Lung (tissue), 12 donors: ENCODE measurements around the gene NDUFB2. TPM values are rescaled to one million over a fixed set of nuclear protein-coding genes. Genes with fewer than 3 reads are reported as not detected.

Source experiments
- ATAC-seq: fragments of 200-7000 bp; cut with Tn5 transposase; one replicate; pipeline ENCODE4 v1.9.1; 2020; ENCODE audit warnings: moderate number of reproducible peaks; ENCODE audit not compliant: insufficient read depth, low FRiP score
- DNase-seq, 3 donors: peaks; one replicate each; pipeline ENCODE4 v3.0.0-alpha.2; 2013 to 2017
- H3K27ac ChIP-seq, 2 donors: one replicate each; pipeline ENCODE4 v1.5.1; 2013; ENCODE audit warnings: mild to moderate bottlenecking in 2 of 2, moderate library complexity in 2 of 2, control low read depth in 1 of 2, inconsistent platforms in 1 of 2, low read depth in 1 of 2, low read length in 1 of 2
- H3K27me3 ChIP-seq, 3 donors: one replicate each; pipeline ENCODE4 v1.5.1; 2013; ENCODE audit warnings: low read length in 2 of 3; ENCODE audit not compliant: control insufficient read depth in 3 of 3, insufficient read depth in 3 of 3
- H3K36me3 ChIP-seq, 4 donors: one replicate each; pipeline ENCODE4 v1.5.1; 2013; ENCODE audit warnings: low read length in 4 of 4, mild to moderate bottlenecking in 1 of 4, moderate library complexity in 1 of 4; ENCODE audit not compliant: control insufficient read depth in 4 of 4, insufficient read depth in 4 of 4
- H3K4me1 ChIP-seq, 5 donors: one replicate each; pipeline ENCODE4 v1.5.1; 2013; ENCODE audit warnings: low read length in 5 of 5, mild to moderate bottlenecking in 2 of 5, moderate library complexity in 1 of 5; ENCODE audit not compliant: control insufficient read depth in 5 of 5, insufficient read depth in 5 of 5
- H3K4me3 ChIP-seq: one replicate; pipeline ENCODE4 v1.5.1; 2013; ENCODE audit warnings: mild to moderate bottlenecking, control low read depth, moderate library complexity
- H3K9ac ChIP-seq, 2 donors: one replicate each; pipeline ENCODE4 v1.5.1; 2013; ENCODE audit warnings: low read length in 2 of 2, control low read depth in 1 of 2; ENCODE audit not compliant: insufficient read depth in 1 of 2
- H3K9me3 ChIP-seq, 4 donors: one replicate each; pipeline ENCODE4 v1.5.1; 2013; ENCODE audit warnings: low read length in 3 of 4, mild to moderate bottlenecking in 1 of 4, moderate library complexity in 1 of 4; ENCODE audit not compliant: control insufficient read depth in 4 of 4, insufficient read depth in 3 of 4
- WGBS, 2 donors: extraction: QIAGEN DNeasy Blood & Tissue Kit; methylation state at CpG; one replicate each; pipeline ENCODE4 v1.1.7; 2013; 5-methylcytosine and 5-hydroxymethylcytosine counted together
- polyA plus RNA-seq, 2 donors: library from polyadenylated mRNA; stranded (reverse); fragments of 200-250 nt; gene quantifications; one replicate each; pipeline ENCODE4 v1.2.1, GENCODE V29; 2013
- total RNA-seq, 2 donors: library from RNA; depleted of rRNA in 1 of 2; stranded (reverse); fragments of >200 nt in 1 of 2; gene quantifications; one replicate each; pipeline ENCODE4 v1.2.1, GENCODE V29; 2014 to 2021
- TF ChIP-seq, protein P1 (sequence below): IDR thresholded peaks from 2 replicates; pipeline ENCODE4 v1.5.1; 2012; ENCODE audit warnings: mild to moderate bottlenecking; ENCODE audit errors: control extremely low read depth, extremely low read depth
- donor health status: control.
- donor health status: control.
- donor health status: Bipolar disorder and iron deficiency.
- donor health status: healthy.
- donor health status: DM: yes; HTN: yes; CAD: no.

Gene NDUFB2
- total and polyA plus RNA-seq, 4 donors: 52.3 to 327 (median 190) TPM

DNA sequence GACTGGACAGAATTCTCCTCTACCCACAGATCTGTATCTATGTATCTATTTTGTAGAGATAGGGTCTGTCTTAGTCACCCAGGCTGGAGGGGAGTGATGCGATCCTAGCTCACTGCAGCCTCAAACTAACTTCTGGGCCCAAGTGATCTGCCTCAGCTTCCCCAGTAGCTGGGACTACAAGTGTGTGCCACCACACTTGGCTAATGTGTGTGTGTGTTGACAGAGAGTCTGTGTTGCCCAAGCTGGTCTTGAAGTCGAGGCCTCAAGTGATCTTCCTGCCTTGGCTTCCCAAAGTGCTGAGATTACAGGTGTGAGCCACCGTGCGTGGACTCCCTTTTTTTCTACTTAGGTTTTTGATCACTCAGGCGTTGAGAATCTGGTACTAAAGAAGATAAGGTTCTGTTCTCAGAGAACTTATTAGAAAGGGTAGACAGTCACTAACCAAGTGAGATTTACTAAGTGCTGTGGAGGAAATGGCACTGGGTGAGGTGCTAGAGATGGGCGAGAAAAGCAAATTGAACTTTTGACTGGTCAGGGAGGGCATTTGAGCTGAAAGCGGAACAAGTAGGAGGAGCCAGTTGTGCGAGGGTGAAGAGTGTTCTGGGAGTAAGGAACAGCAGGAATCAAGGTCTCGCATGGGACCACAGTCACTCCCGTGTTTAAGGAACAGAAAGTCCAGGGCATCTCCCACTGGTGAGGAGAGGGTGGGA, 18.0 kb downstream of the NDUFB2 start:
- H3K27ac ChIP-seq: no peak overlapping the region
- no peak overlapping the region for H3K9ac ChIP-seq
- H3K4me1 ChIP-seq: peaks cover 0 to 2% (median 0%) of the 10 kb centered on the region in 5 donors
- no peak overlapping the region for H3K4me3 ChIP-seq
- H3K27me3 ChIP-seq: no peaks in the 10 kb centered on the region
- no peak for ATAC-seq
- peaks cover 0 to 2% (median 0%) of the 10 kb centered on the region in 4 donors for H3K9me3 ChIP-seq
- TF ChIP-seq, protein P1, sequence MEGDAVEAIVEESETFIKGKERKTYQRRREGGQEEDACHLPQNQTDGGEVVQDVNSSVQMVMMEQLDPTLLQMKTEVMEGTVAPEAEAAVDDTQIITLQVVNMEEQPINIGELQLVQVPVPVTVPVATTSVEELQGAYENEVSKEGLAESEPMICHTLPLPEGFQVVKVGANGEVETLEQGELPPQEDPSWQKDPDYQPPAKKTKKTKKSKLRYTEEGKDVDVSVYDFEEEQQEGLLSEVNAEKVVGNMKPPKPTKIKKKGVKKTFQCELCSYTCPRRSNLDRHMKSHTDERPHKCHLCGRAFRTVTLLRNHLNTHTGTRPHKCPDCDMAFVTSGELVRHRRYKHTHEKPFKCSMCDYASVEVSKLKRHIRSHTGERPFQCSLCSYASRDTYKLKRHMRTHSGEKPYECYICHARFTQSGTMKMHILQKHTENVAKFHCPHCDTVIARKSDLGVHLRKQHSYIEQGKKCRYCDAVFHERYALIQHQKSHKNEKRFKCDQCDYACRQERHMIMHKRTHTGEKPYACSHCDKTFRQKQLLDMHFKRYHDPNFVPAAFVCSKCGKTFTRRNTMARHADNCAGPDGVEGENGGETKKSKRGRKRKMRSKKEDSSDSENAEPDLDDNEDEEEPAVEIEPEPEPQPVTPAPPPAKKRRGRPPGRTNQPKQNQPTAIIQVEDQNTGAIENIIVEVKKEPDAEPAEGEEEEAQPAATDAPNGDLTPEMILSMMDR: no peak
- 91 to 92% methylated on average over 10 of the region's 10 CpGs for WGBS, 2 donors
- H3K36me3 ChIP-seq: peaks cover 0 to 3% (median 0%) of the 10 kb centered on the region in 4 donors
- DNase-seq: no peak

DNA sequence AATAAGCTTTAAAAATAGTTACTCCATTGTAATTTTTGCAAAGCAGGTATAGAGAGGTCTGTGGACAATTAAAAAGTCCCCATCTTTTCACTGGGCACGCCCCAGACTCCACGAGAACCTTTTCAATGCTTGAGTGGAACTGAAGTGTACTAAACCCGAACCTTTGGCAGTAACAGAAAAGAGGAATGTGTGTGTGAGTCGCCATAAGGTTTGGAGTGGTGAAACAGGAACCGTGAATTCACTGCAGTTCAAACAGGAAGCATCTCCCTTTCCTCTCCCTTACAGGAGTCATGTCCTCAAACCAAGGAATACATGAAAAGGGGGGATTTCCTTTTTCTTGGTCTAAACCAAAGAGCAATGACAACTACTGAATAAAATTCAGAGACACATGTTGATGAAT, 23.2 kb downstream of the NDUFB2 start:
- TF ChIP-seq, protein P1: no peak
- H3K4me1 ChIP-seq: peaks cover 0 to 4% (median 0%) of the 10 kb centered on the region in 5 donors
- no peak overlapping the region for H3K4me3 ChIP-seq
- no peaks in the 10 kb centered on the region for H3K9me3 ChIP-seq
- ATAC-seq: peak; percentile 83
- H3K9ac ChIP-seq: no peak overlapping the region
- no peak overlapping the region for H3K27ac ChIP-seq
- DNase-seq: peak; percentile 16 to 70 (median 21)
- H3K36me3 ChIP-seq: no peaks in the 10 kb centered on the region
- no peaks in the 10 kb centered on the region for H3K27me3 ChIP-seq
- WGBS, 2 donors: 20 to 31% methylated on average over 5 of the region's 5 CpGs

DNA sequence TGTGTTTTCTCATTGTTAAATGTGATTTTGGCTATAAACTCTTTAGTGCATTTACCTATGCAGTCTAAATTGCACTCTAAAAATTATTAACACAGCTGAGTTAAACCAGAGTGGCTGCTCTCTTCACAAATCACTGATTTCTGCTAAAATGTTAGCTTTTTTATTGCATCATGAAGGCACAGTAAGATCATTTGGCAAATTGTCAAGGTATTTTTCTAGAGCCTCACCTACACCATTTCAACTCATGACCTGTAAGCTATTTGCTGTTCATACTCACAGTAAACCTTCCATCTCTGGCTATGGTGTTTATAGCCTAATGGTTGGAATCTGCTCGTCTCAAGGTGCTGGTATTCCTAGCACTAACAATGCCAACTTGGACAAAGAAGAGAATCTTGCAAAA, 25.7 kb downstream of the NDUFB2 start:
- H3K4me1 ChIP-seq: peaks cover 0 to 4% (median 0%) of the 10 kb centered on the region in 5 donors
- peaks cover 0 to 10% (median 3%) of the 10 kb centered on the region in 4 donors for H3K36me3 ChIP-seq
- H3K4me3 ChIP-seq: no peak overlapping the region
- TF ChIP-seq, protein P1: no peak
- no peak overlapping the region for H3K27ac ChIP-seq
- peak in 2 of 3 donors; percentile 4 to 43 for DNase-seq
- no peaks in the 10 kb centered on the region for H3K9me3 ChIP-seq
- ATAC-seq: peak; percentile 38
- 84 to 87% methylated on average over 1 of the region's 1 CpG for WGBS, 2 donors
- H3K27me3 ChIP-seq: no peaks in the 10 kb centered on the region
- H3K9ac ChIP-seq: no peak overlapping the region

DNA sequence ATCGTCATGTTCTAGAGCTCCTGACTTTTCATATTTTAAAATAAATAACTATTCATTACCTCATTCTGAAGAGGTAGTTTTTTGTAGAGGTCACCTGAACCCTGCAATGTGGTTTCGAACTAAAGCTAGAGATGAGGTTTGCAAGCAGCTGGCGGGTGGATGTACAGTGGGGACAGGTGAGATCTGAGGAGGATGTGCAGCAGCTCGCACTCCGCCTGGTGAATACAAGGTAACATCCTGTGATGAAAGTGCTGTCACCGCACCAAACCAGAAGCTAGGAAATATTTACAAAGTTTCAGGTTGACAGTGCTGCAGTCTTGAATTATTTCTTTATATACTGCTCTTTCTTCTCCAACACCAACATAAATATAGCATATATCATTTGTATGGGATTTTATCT, 26.5 kb downstream of the NDUFB2 start:
- TF ChIP-seq, protein P1: no peak
- DNase-seq (no peak), ATAC-seq (no peak)
- Histone ChIP-seq H3K27ac (no peak overlapping the region), H3K4me3 (no peak overlapping the region), H3K9me3 (no peaks in the 10 kb centered on the region), H3K4me1 (peaks cover 0 to 4% (median 0%) of the 10 kb centered on the region in 5 donors), H3K27me3 (no peaks in the 10 kb centered on the region), H3K9ac (no peak overlapping the region), H3K36me3 (peaks cover 0 to 10% (median 3%) of the 10 kb centered on the region in 4 donors)
- 69 to 80% methylated on average over 6 of the region's 6 CpGs for WGBS, 2 donors
